Keratinocyte (primary cell): Measurements from ENCODE around the gene CACNA1E. TPM values are rescaled to one million over a fixed set of nuclear protein-coding genes. Genes with fewer than 3 reads are reported as not detected.

Source experiments
- DNase-seq: peaks from one replicate; pipeline ENCODE4 v3.0.0-alpha.2; 2011; ENCODE audit warnings: low read depth, missing footprints, low spot score
- FAIRE-seq: peaks from 2 replicates; lab custom pipeline; 2011; peaks lifted over from hg19 to GRCh38; lab: Jason Lieb, UNC
- H2AFZ ChIP-seq: 2 replicates; pipeline ENCODE4 v1.6.0; 2012; ENCODE audit warnings: low read length, control low read depth, inconsistent platforms; ENCODE audit not compliant: control insufficient read depth
- H3K27ac ChIP-seq: 2 replicates; pipeline ENCODE4 v1.5.1; 2011; ENCODE audit warnings: low read length; ENCODE audit not compliant: control insufficient read depth, insufficient read depth
- H3K27me3 ChIP-seq: 3 replicates; pipeline ENCODE4 v1.6.0; 2011; ENCODE audit warnings: low read length; ENCODE audit not compliant: control insufficient read depth, insufficient read depth; ENCODE audit errors: extremely low read depth
- H3K36me3 ChIP-seq, 2 experiments: 2 replicates in 1 of 2; 3 replicates in 1 of 2; pipeline ENCODE4 v1.5.1; 2011; ENCODE audit warnings: low read length in 2 of 2, mild to moderate bottlenecking in 1 of 2; ENCODE audit not compliant: control insufficient read depth in 2 of 2, insufficient read depth in 2 of 2; ENCODE audit errors: extremely low read depth in 1 of 2
- H3K4me1 ChIP-seq: 3 replicates; pipeline ENCODE4 v1.5.1; 2011; ENCODE audit warnings: low read length; ENCODE audit not compliant: control insufficient read depth, insufficient read depth; ENCODE audit errors: extremely low read depth
- H3K4me2 ChIP-seq: 3 replicates; pipeline ENCODE4 v1.6.0; 2011; ENCODE audit warnings: low read depth, low read length; ENCODE audit not compliant: control insufficient read depth, insufficient read depth; ENCODE audit errors: extremely low read depth
- H3K4me3 ChIP-seq, 3 experiments: fragments of 200-600 bp in 1 of 3; sonication (generic) in 1 of 3; 2 replicates in 2 of 3; 3 replicates in 1 of 3; pipeline ENCODE4 v1.5.1; 2011 to 2016; ENCODE audit warnings: low read length in 3 of 3, mild to moderate bottlenecking in 3 of 3, control low read depth in 2 of 3, inconsistent platforms in 1 of 3, low read depth in 1 of 3, mixed read lengths in 1 of 3, mixed run types in 1 of 3, moderate library complexity in 1 of 3; ENCODE audit not compliant: control insufficient read depth in 2 of 3, insufficient read depth in 2 of 3; ENCODE audit errors: extremely low read depth in 1 of 3
- H3K79me2 ChIP-seq: 2 replicates; pipeline ENCODE4 v1.6.0; 2012; ENCODE audit warnings: low read length; ENCODE audit not compliant: control insufficient read depth, insufficient read depth
- H3K9ac ChIP-seq: 3 replicates; pipeline ENCODE4 v1.6.0; 2011; ENCODE audit warnings: low read length; ENCODE audit not compliant: control insufficient read depth, insufficient read depth; ENCODE audit errors: extremely low read depth
- H3K9me1 ChIP-seq: 3 replicates; pipeline ENCODE4 v1.6.0; 2011; ENCODE audit warnings: low read length; ENCODE audit not compliant: control insufficient read depth, insufficient read depth; ENCODE audit errors: extremely low read depth
- H3K9me3 ChIP-seq: 2 replicates; pipeline ENCODE4 v1.5.1; 2012; ENCODE audit warnings: low read depth, low read length; ENCODE audit not compliant: control insufficient read depth
- H4K20me1 ChIP-seq: 3 replicates; pipeline ENCODE4 v1.6.0; 2011; ENCODE audit warnings: low read length; ENCODE audit not compliant: control insufficient read depth, insufficient read depth; ENCODE audit errors: extremely low read depth
- CTCF ChIP-seq, 3 experiments: IDR thresholded peaks in 1 of 3; conservative IDR thresholded peaks in 1 of 3; optimal IDR thresholded peaks in 1 of 3; 2 replicates in 2 of 3; 3 replicates in 1 of 3; pipeline versions ENCODE3 to v1.5.1; 2011; ENCODE audit warnings: low read length in 3 of 3, mild to moderate bottlenecking in 3 of 3, moderate library complexity in 2 of 3, control low read depth in 1 of 3, inconsistent platforms in 1 of 3; ENCODE audit not compliant: insufficient read depth in 2 of 3; ENCODE audit errors: extremely low read depth in 1 of 3
- EZH2 ChIP-seq: IDR thresholded peaks from one replicate; pipeline ENCODE4 v1.6.1; 2012; ENCODE audit warnings: inconsistent platforms, mild to moderate bottlenecking, low read length, moderate library complexity
- dilution Hi-C: fragments of 300-500 bp; cut with MboI; formaldehyde crosslinking; loops from one replicate; pipeline ENCODE4 v1.7.0; 2020; ENCODE audit warnings: low sequenced_read_pairs; ENCODE audit not compliant: extremely low pct_ligation_motif_present
- polyA plus RNA-seq, 5 experiments: library from polyadenylated mRNA; depleted of rRNA in 3 of 5; stranded (reverse) in 3 of 5; stranded (forward) in 1 of 5; unstranded in 1 of 5; fragments of >200 nt; gene quantifications; 1 replicate in 1 of 5; 2 replicates in 3 of 5; 3 replicates in 1 of 5; pipeline versions ENCODE4 v1.2.1 to v1.2.3, GENCODE V29; 2011 to 2012; ENCODE audit warnings: missing spikeins in 2 of 5, low read depth in 1 of 5, low replicate concordance in 1 of 5

Gene CACNA1E
- polyA plus RNA-seq, 1 donor (not counting 4 experiments of a cell fraction or from before 2014, with no cell fraction given) = not detected

GRCh38 chr1:181778640-181779260 is 295.4 kb downstream of the CACNA1E start:
- Histone ChIP-seq H4K20me1 (no peaks in the 10 kb centered on the region), H3K4me3 (no peak overlapping the region), H3K36me3 (no peaks in the 10 kb centered on the region), H3K4me1 (peaks cover 10% of the 10 kb centered on the region), H2AFZ (no peak overlapping the region), H3K27ac (no peak overlapping the region), H3K27me3 (no peaks in the 10 kb centered on the region), H3K9ac (no peak overlapping the region), H3K4me2 (no peak overlapping the region), H3K9me1 (no peaks in the 10 kb centered on the region), H3K9me3 (no peaks in the 10 kb centered on the region), H3K79me2 (no peaks in the 10 kb centered on the region)
- TF ChIP-seq EZH2 = no peak
- TF ChIP-seq CTCF (optimal IDR thresholded peaks at IDR 0.05 in 1 of 3, IDR thresholded peaks at IDR 0.05 in 1 of 3, conservative IDR thresholded peaks at IDR 0.05 in 1 of 3; ENCODE audit: extremely low read depth in 1 of 3, insufficient read depth in 2 of 3, low read length in 3 of 3) = no peak
- dilution Hi-C loops = no loop called here
- DNase-seq (no peak), FAIRE-seq (no peak)

GRCh38 chr1:181779343-181779742 is 296.0 kb downstream of the CACNA1E start:
- Histone ChIP-seq H4K20me1 (no peaks in the 10 kb centered on the region), H3K4me3 (no peak overlapping the region), H3K4me2 (no peak overlapping the region), H3K4me1 (peaks cover 10% of the 10 kb centered on the region), H3K9ac (no peak overlapping the region), H3K9me3 (no peaks in the 10 kb centered on the region), H3K36me3 (no peaks in the 10 kb centered on the region), H3K27me3 (no peaks in the 10 kb centered on the region), H3K79me2 (no peaks in the 10 kb centered on the region), H3K27ac (no peak overlapping the region), H3K9me1 (no peaks in the 10 kb centered on the region), H2AFZ (no peak overlapping the region)
- dilution Hi-C loops = no loop called here
- TF ChIP-seq CTCF (optimal IDR thresholded peaks at IDR 0.05 in 1 of 3, IDR thresholded peaks at IDR 0.05 in 1 of 3, conservative IDR thresholded peaks at IDR 0.05 in 1 of 3; ENCODE audit: extremely low read depth in 1 of 3, insufficient read depth in 2 of 3, low read length in 3 of 3) = no peak
- no peak for TF ChIP-seq EZH2
- DNase-seq = no peak
- FAIRE-seq = no peak
